ENCODE results near the gene DDR2.

GRCh38 chr1:162619076-162619475 lies 13.2 kb upstream of the DDR2 start:
- TF ChIP-seq, protein P1, sequence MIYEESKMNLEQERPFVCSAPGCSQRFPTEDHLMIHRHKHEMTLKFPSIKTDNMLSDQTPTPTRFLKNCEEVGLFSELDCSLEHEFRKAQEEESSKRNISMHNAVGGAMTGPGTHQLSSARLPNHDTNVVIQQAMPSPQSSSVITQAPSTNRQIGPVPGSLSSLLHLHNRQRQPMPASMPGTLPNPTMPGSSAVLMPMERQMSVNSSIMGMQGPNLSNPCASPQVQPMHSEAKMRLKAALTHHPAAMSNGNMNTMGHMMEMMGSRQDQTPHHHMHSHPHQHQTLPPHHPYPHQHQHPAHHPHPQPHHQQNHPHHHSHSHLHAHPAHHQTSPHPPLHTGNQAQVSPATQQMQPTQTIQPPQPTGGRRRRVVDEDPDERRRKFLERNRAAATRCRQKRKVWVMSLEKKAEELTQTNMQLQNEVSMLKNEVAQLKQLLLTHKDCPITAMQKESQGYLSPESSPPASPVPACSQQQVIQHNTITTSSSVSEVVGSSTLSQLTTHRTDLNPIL (CRISPR knock-in tag; IDR thresholded peaks at IDR 0.05; ENCODE audit: low read depth) = no peak
- TF ChIP-seq ZFP3 (CRISPR knock-in tag; IDR thresholded peaks at IDR 0.05) (no peak), PPARA (CRISPR knock-in tag; IDR thresholded peaks at IDR 0.05; ENCODE audit: borderline replicate concordance) (no peak), ZFP30 (CRISPR knock-in tag; IDR thresholded peaks at IDR 0.05) (no peak), SNAI2 (CRISPR knock-in tag; IDR thresholded peaks at IDR 0.05) (no peak), OSR1 (CRISPR knock-in tag; IDR thresholded peaks at IDR 0.05) (no peak), RARB (CRISPR knock-in tag; IDR thresholded peaks at IDR 0.05) (no peak), ISL1 (CRISPR knock-in tag; IDR thresholded peaks at IDR 0.05) (no peak)
- TF ChIP-seq, protein P2, sequence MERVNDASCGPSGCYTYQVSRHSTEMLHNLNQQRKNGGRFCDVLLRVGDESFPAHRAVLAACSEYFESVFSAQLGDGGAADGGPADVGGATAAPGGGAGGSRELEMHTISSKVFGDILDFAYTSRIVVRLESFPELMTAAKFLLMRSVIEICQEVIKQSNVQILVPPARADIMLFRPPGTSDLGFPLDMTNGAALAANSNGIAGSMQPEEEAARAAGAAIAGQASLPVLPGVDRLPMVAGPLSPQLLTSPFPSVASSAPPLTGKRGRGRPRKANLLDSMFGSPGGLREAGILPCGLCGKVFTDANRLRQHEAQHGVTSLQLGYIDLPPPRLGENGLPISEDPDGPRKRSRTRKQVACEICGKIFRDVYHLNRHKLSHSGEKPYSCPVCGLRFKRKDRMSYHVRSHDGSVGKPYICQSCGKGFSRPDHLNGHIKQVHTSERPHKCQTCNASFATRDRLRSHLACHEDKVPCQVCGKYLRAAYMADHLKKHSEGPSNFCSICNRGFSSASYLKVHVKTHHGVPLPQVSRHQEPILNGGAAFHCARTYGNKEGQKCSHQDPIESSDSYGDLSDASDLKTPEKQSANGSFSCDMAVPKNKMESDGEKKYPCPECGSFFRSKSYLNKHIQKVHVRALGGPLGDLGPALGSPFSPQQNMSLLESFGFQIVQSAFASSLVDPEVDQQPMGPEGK (CRISPR knock-in tag; IDR thresholded peaks at IDR 0.05; ENCODE audit: borderline replicate concordance) = no peak

All from SK-N-SH treated with all-trans-retinoic acid at 6 μM for 48 hours (cell line).